ENCODE data around the gene BRAT1. TPM values are rescaled to one million over a fixed set of nuclear protein-coding genes. Genes with fewer than 3 reads are reported as not detected.

BRAT1 gene
- total RNA-seq, 1 donor from 2014 or later: 19.7 TPM

- Histone ChIP-seq H3K79me2 (ENCODE audit: insufficient read depth, low read length) (no peaks in the 10 kb centered on the region), H3K9ac (ENCODE audit: low read length) (no peak overlapping the region), H4K20me1 (ENCODE audit: insufficient read depth, low read length) (no peaks in the 10 kb centered on the region), H3K4me1 (ENCODE audit: insufficient read depth, low read length) (peaks cover 14% of the 10 kb centered on the region), H3K9me3 (ENCODE audit: insufficient read depth, low read depth, low read length) (no peaks in the 10 kb centered on the region), H3K4me3 (ENCODE audit: insufficient read depth, low read depth, low read length) (no peak overlapping the region), H3K36me3 (ENCODE audit: insufficient read depth, low read length) (no peaks in the 10 kb centered on the region), H3K27ac (ENCODE audit: low read depth, low read length) (no peak overlapping the region), H2AFZ (ENCODE audit: low read depth, low read length) (no peak overlapping the region), H3K27me3 (ENCODE audit: insufficient read depth, low read length) (no peaks in the 10 kb centered on the region), H3K4me2 (ENCODE audit: low read length) (no peak overlapping the region)
- Mint-ChIP-seq H3K36me3 (ENCODE audit: low read depth, unreplicated experiment) (no peaks in the 10 kb centered on the region), H3K4me3 (ENCODE audit: unreplicated experiment) (no peak overlapping the region), H3K27ac (ENCODE audit: unreplicated experiment) (no peak overlapping the region), H3K27me3 (ENCODE audit: low read depth, unreplicated experiment) (peaks cover 22% of the 10 kb centered on the region), H3K9me3 (ENCODE audit: unreplicated experiment) (no peaks in the 10 kb centered on the region), H3K4me1 (ENCODE audit: low read depth, unreplicated experiment) (peaks cover 9% of the 10 kb centered on the region)
- DNase-seq (ENCODE audit: low read depth) (no peak), FAIRE-seq (no peak)
- TF ChIP-seq CTCF (IDR thresholded peaks at IDR 0.05; ENCODE audit: insufficient read depth, low read depth, low read length) (no peak), EZH2 (IDR thresholded peaks at IDR 0.05; ENCODE audit: insufficient read depth, low read length) (no peak)
Measured at GRCh38 chr7:2504128-2504888, 51.0 kb downstream of the BRAT1 start.

GRCh38 chr7:2503056-2503941 is 52.0 kb downstream of the BRAT1 start:
- H3K4me3 ChIP-seq (ENCODE audit: insufficient read depth, low read depth, low read length): no peak overlapping the region
- H3K4me1 ChIP-seq (ENCODE audit: insufficient read depth, low read length): peaks cover 9% of the 10 kb centered on the region
- H3K9me3 Mint-ChIP-seq (ENCODE audit: unreplicated experiment): no peaks in the 10 kb centered on the region
- no peak for DNase-seq (ENCODE audit: low read depth)
- no peak overlapping the region for H3K27ac Mint-ChIP-seq (ENCODE audit: unreplicated experiment)
- no peak overlapping the region for H3K9ac ChIP-seq (ENCODE audit: low read length)
- no peaks in the 10 kb centered on the region for H3K27me3 ChIP-seq (ENCODE audit: insufficient read depth, low read length)
- TF ChIP-seq EZH2 (IDR thresholded peaks at IDR 0.05; ENCODE audit: insufficient read depth, low read length) (no peak), CTCF (IDR thresholded peaks at IDR 0.05; ENCODE audit: insufficient read depth, low read depth, low read length) (no peak)
- FAIRE-seq: no peak
- no peaks in the 10 kb centered on the region for H3K9me3 ChIP-seq (ENCODE audit: insufficient read depth, low read depth, low read length)
- no peak overlapping the region for H3K27ac ChIP-seq (ENCODE audit: low read depth, low read length)
- H3K4me2 ChIP-seq (ENCODE audit: low read length): peak overlapping the region; percentile 8
- H3K27me3 Mint-ChIP-seq (ENCODE audit: low read depth, unreplicated experiment): peaks cover 22% of the 10 kb centered on the region
- no peaks in the 10 kb centered on the region for H3K36me3 ChIP-seq (ENCODE audit: insufficient read depth, low read length)
- peaks cover 3% of the 10 kb centered on the region for H3K4me1 Mint-ChIP-seq (ENCODE audit: low read depth, unreplicated experiment)
- no peaks in the 10 kb centered on the region for H3K36me3 Mint-ChIP-seq (ENCODE audit: low read depth, unreplicated experiment)
- H4K20me1 ChIP-seq (ENCODE audit: insufficient read depth, low read length): no peaks in the 10 kb centered on the region
- H2AFZ ChIP-seq (ENCODE audit: low read depth, low read length): no peak overlapping the region
- H3K79me2 ChIP-seq (ENCODE audit: insufficient read depth, low read length): no peaks in the 10 kb centered on the region
- H3K4me3 Mint-ChIP-seq (ENCODE audit: unreplicated experiment): no peak overlapping the region

Measured in astrocyte (in vitro differentiated cells and primary cell).